Pancreas (tissue), 10 donors: ENCODE measurements around the gene ANO10. TPM values are rescaled to one million over a fixed set of nuclear protein-coding genes. Genes with fewer than 3 reads are reported as not detected.

Source experiments
- ATAC-seq, 4 donors: fragments of 200-7000 bp; cut with Tn5 transposase; one replicate each; pipeline versions ENCODE4 v1.8.0 to v1.9.1; 2020; ENCODE audit warnings: mild to moderate bottlenecking in 4 of 4, moderate library complexity in 4 of 4
- DNase-seq, 6 donors: peaks; one replicate each; pipeline ENCODE4 v3.0.0-alpha.2; 2020
- FAIRE-seq: peaks from 2 replicates; lab custom pipeline; 2012; peaks lifted over from hg19 to GRCh38; lab: Jason Lieb, UNC
- H3K27ac ChIP-seq, 4 donors: fragments of 200-600 bp; sonication (generic); 1 replicate in 3 of 4; 2 replicates in 1 of 4; pipeline versions ENCODE4 v1.5.0 to v1.8.0; 2020
- H3K27me3 ChIP-seq, 4 donors: fragments of 200-600 bp; one replicate each; pipeline ENCODE4 v1.8.0; 2021
- H3K36me3 ChIP-seq, 3 donors: fragments of 200-600 bp; sonication (generic) in 1 of 3; one replicate each; pipeline versions ENCODE4 v1.5.0 to v1.8.0; 2020 to 2021
- H3K4me1 ChIP-seq, 3 donors: fragments of 200-600 bp; one replicate each; pipeline ENCODE4 v1.8.0; 2021
- H3K4me3 ChIP-seq, 4 donors: fragments of 200-600 bp; sonication (generic) in 2 of 4; one replicate each; pipeline versions ENCODE4 v1.5.0 to v1.8.0; 2020 to 2021
- H3K9me3 ChIP-seq, 4 donors: fragments of 200-600 bp; one replicate each; pipeline ENCODE4 v1.8.0; 2021
- WGBS, 2 donors: extraction: QIAGEN DNeasy Blood & Tissue Kit; methylation state at CpG; one replicate each; pipeline ENCODE4 v1.1.7; 2013; 5-methylcytosine and 5-hydroxymethylcytosine counted together
- intact Hi-C, 3 donors: fragments of 100-400 bp; cut with DNase I; formaldehyde crosslinking; loops; one replicate each; pipeline versions ENCODE4 v1.11.1 to v1.14.2; 2022
- polyA plus RNA-seq, 2 donors: library from polyadenylated mRNA; stranded (reverse); fragments of 200-250 nt; gene quantifications; one replicate each; pipeline ENCODE4 v1.2.3, GENCODE V29; 2013
- total RNA-seq, 6 donors: library from RNA; stranded (reverse); fragmentation: NEBNext Ultra II Directional in 4 of 6; extraction: Animal tissue kit (Norgen Biotek cat#: 25700) in 4 of 6; gene quantifications; one replicate each; pipeline versions ENCODE4 v1.2.1 to v1.2.4, GENCODE V29; 2021 to 2023
- TF ChIP-seq, protein P1 (sequence below), 4 donors: fragments of 200-600 bp; sonication (generic) in 3 of 4; IDR thresholded peaks; one replicate each; pipeline versions ENCODE4 v1.5.0 to v1.8.0; 2021; ENCODE audit warnings: antibody characterized with exemption in 4 of 4
- donor health status: healthy with polysubstance abuse.
- donor health status: DM: no; HTN: no; CAD: no; lungs with moderate emphysema.
- donor health status: DM: no; HTN: no; CAD: no.
- donor health status: control.
- donor health status: control.
- donor health status: Bipolar disorder and iron deficiency.
- donor health status: DM: yes; HTN: yes; CAD: no.
- donor health status: DM: no; HTN: no; CAD: no.
- donor health status: DM: no; HTN: no; CAD: no.
- donor health status: DM: yes; HTN: yes; CAD: no.

ANO10 gene
- total and polyA plus RNA-seq, 8 donors: 7.2 to 17.6 (median 10.1) TPM

DNA sequence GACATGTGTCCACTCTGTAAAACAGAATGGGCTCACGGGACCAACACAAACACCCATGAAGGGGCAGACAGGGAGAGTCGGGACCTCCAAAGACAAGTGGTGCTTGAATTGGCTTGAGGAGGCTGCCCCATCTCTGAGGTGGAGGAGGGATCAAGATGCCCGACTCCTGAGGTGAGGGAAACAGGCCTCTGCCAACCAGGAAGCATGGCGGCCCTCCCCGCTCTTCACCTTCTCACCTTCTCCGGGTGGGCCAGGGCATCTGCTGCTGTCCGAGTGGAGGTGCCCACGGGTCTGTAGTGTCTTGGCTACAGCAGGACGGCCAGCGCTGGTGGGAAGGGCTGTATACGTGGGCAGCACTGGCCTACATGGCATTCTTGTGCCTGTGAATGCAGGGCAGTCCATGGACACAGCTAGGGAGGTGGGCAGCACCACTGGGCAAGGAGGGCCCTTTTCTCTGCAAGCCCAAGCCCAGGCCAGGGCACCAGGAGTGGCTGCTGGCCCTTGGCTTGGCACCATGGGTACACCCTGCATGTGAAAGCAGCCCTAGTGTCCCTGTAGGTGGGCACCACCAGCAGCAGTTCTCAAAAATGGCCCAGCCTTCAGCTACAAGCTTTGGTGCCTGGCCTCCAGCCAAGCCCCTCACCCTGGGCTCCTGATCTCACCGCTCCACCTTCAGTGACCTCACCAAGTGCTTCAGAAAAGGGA lies 256.1 kb downstream of the ANO10 start:
- H3K4me1 ChIP-seq: no peaks in the 10 kb centered on the region
- TF ChIP-seq, protein P1, sequence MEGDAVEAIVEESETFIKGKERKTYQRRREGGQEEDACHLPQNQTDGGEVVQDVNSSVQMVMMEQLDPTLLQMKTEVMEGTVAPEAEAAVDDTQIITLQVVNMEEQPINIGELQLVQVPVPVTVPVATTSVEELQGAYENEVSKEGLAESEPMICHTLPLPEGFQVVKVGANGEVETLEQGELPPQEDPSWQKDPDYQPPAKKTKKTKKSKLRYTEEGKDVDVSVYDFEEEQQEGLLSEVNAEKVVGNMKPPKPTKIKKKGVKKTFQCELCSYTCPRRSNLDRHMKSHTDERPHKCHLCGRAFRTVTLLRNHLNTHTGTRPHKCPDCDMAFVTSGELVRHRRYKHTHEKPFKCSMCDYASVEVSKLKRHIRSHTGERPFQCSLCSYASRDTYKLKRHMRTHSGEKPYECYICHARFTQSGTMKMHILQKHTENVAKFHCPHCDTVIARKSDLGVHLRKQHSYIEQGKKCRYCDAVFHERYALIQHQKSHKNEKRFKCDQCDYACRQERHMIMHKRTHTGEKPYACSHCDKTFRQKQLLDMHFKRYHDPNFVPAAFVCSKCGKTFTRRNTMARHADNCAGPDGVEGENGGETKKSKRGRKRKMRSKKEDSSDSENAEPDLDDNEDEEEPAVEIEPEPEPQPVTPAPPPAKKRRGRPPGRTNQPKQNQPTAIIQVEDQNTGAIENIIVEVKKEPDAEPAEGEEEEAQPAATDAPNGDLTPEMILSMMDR (IDR thresholded peaks at IDR 0.05): no peak
- WGBS, 2 donors: 94 to 96% methylated on average over 12 of the region's 12 CpGs
- intact Hi-C loops: no loop called here
- H3K4me3 ChIP-seq: no peak overlapping the region
- no peaks in the 10 kb centered on the region for H3K9me3 ChIP-seq
- no peaks in the 10 kb centered on the region for H3K27me3 ChIP-seq
- no peaks in the 10 kb centered on the region for H3K36me3 ChIP-seq
- FAIRE-seq (no peak), ATAC-seq (no peak), DNase-seq (peak in 1 of 6 donors; percentile 67)
- no peak overlapping the region for H3K27ac ChIP-seq

DNA sequence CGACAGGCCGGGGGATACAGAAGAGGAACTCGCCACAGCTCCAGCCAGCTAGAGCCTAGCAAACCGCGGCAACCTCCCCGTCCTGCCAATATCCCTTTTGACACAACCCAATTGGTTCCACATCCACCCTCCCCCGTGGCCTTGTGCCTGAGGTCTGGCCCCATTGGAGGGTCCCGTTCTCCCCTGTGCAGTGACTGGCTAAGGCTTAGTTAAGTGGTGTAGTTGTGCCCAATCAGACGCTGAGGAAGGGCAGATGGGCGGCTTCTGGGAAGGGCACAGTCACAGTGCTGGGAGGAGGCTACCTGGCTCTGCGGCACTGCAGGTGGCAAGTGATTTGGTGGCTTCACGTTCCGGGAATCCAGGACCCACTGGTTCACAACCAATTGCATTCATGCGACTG lies 256.9 kb downstream of the ANO10 start:
- Histone ChIP-seq H3K9me3 (no peaks in the 10 kb centered on the region), H3K36me3 (no peaks in the 10 kb centered on the region), H3K27ac (no peak overlapping the region), H3K4me3 (no peak overlapping the region), H3K27me3 (no peaks in the 10 kb centered on the region), H3K4me1 (no peaks in the 10 kb centered on the region)
- WGBS, 2 donors: 97% methylated on average over 14 of the region's 14 CpGs
- no peak for ATAC-seq
- no peak for DNase-seq
- intact Hi-C loops: no loop called here
- TF ChIP-seq, protein P1 (IDR thresholded peaks at IDR 0.05): no peak
- no peak for FAIRE-seq

DNA sequence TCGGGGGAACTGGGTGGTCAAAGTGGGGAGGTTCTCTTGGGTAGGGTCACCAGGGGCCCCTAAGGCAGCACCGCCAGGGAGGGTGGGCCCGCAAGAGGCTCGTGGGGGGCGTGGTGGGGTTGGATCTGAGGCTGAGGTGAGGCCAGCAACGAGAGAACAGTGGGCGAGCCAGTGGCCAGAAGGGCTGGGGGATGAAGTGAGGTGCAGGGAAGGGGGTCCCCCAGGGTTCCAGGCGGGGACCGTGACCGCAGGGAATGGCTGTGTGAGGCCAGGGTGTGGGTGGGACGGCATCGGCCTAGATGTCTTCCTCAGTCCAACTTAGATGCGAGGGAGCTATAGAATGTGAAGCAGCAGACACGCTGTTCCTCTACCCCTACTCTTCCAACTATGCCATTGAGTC lies 257.3 kb downstream of the ANO10 start:
- H3K27me3 ChIP-seq: no peaks in the 10 kb centered on the region
- no peak for FAIRE-seq
- WGBS, 2 donors: 98% methylated on average over 14 of the region's 14 CpGs
- no peak overlapping the region for H3K27ac ChIP-seq
- no peak overlapping the region for H3K4me3 ChIP-seq
- DNase-seq: no peak
- ATAC-seq: no peak
- H3K36me3 ChIP-seq: no peaks in the 10 kb centered on the region
- intact Hi-C loops: no loop called here
- H3K9me3 ChIP-seq: no peaks in the 10 kb centered on the region
- TF ChIP-seq, protein P1 (IDR thresholded peaks at IDR 0.05): no peak
- H3K4me1 ChIP-seq: no peaks in the 10 kb centered on the region

DNA sequence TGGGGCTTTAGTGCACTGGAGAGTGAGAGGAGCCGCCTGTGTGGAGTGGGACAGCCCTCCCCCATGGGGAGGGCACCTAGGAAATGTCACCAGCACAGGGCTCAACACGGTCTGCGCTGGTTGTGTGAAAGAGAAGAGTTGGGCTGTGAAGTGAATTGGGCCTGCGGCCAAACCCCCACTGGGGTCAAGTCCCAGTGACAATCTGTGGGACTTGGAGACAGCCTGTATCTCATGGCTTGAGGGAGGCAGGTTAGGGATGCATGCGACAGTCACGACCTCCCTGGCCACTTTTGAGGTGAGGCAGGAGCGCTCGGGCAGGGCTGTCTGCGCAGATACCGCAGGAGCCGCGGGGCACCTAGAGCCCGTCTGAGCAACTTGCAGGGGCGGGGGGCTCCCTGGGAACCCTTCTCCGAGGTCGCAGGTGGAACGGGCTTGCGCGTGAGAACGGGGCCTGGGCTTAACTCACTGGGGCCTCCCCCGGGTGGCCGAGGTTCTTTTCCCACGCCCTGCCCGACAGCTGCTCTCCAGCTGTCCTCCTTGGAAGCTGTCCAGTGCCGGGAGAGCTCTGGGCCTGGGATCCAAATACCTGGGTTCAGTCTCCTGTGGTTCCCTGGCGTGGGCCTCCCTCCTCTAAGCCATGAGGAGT lies 258.1 kb downstream of the ANO10 start:
- DNase-seq (peak in 1 of 6 donors; percentile 67), FAIRE-seq (no peak), ATAC-seq (peak in 1 of 4 donors; percentile 28)
- Histone ChIP-seq H3K4me1 (no peaks in the 10 kb centered on the region), H3K4me3 (no peak overlapping the region), H3K27me3 (no peaks in the 10 kb centered on the region), H3K27ac (no peak overlapping the region), H3K9me3 (no peaks in the 10 kb centered on the region), H3K36me3 (no peaks in the 10 kb centered on the region)
- intact Hi-C loops: no loop called here
- 63 to 80% methylated on average over 22 to 26 of the region's 26 CpGs for WGBS, 2 donors
- TF ChIP-seq, protein P1 (IDR thresholded peaks at IDR 0.05): no peak

DNA sequence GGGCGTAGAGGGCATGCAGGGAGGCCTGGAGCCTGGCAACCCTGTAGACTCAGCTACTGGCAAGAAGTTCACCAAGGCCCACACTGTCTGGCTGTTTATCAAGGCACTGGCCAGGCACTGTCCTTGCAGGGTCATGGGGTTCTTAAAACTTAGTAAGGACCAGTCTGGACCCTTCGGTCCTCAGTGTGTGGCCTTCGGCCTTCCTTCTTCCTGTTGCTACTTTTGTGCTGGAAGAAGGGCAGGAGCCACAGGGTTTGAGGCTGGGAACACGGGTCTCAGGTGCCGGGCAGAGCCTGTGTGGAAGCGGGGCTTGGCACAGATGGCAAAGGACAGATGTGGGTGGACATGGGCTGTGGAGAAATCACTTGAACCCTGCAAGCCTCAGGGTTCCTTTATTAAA lies 258.9 kb downstream of the ANO10 start:
- no peak overlapping the region for H3K27ac ChIP-seq
- TF ChIP-seq, protein P1 (IDR thresholded peaks at IDR 0.05): no peak
- FAIRE-seq (no peak), DNase-seq (no peak), ATAC-seq (no peak)
- no peaks in the 10 kb centered on the region for H3K4me1 ChIP-seq
- no peaks in the 10 kb centered on the region for H3K36me3 ChIP-seq
- H3K4me3 ChIP-seq: no peak overlapping the region
- intact Hi-C loops: no loop called here
- no peaks in the 10 kb centered on the region for H3K27me3 ChIP-seq
- no peaks in the 10 kb centered on the region for H3K9me3 ChIP-seq
- 92 to 94% methylated on average over 6 of the region's 6 CpGs for WGBS, 2 donors
